GM12873 (cell line): ENCODE results near the gene ZNF275.

Experiments
- CTCF ChIP-seq: IDR thresholded peaks from 2 replicates; pipeline ENCODE4 v1.5.1; 2012; ENCODE audit warnings: low read depth, mild to moderate bottlenecking, moderate library complexity, low read length, control low read depth; ENCODE audit not compliant: insufficient read depth; ENCODE audit errors: missing control alignments

Gene ZNF275

GRCh38 chrX:153352858-153353257, 18.9 kb downstream of the ZNF275 start:
- no peak for TF ChIP-seq CTCF

- no peak for TF ChIP-seq CTCF
Measured at GRCh38 chrX:153353416-153353815, 19.5 kb downstream of the ZNF275 start.

- no peak for TF ChIP-seq CTCF
Measured at GRCh38 chrX:153357877-153358276, 23.9 kb downstream of the ZNF275 start.

GRCh38 chrX:153361781-153362397, 27.9 kb downstream of the ZNF275 start:
- no peak for TF ChIP-seq CTCF

GRCh38 chrX:153365670-153366069, 31.7 kb downstream of the ZNF275 start:
- no peak for TF ChIP-seq CTCF

GRCh38 chrX:153366119-153366518, 32.2 kb downstream of the ZNF275 start:
- no peak for TF ChIP-seq CTCF

- TF ChIP-seq CTCF, result no peak
Measured at GRCh38 chrX:153366878-153367538, 33.1 kb downstream of the ZNF275 start.
